Kidney epithelial cell (primary cell): ENCODE data around the gene CREG1. TPM values are rescaled to one million over a fixed set of nuclear protein-coding genes. Genes with fewer than 3 reads are reported as not detected.
A peak's percentile ranks its signal among the peaks of the same experiment; 100 is the strongest.

Experiments used
- DNase-seq: peaks from one replicate; pipeline ENCODE4 v3.0.0-alpha.2; 2010; ENCODE audit warnings: low read depth
- H3K27me3 ChIP-seq: 2 replicates; pipeline ENCODE4 v1.6.0; 2011; ENCODE audit warnings: low read length; ENCODE audit not compliant: control insufficient read depth, insufficient read depth
- H3K36me3 ChIP-seq: 2 replicates; pipeline ENCODE4 v1.5.1; 2011; ENCODE audit warnings: low read length; ENCODE audit not compliant: control insufficient read depth, insufficient read depth
- H3K4me3 ChIP-seq: 2 replicates; pipeline ENCODE4 v1.5.1; 2011; ENCODE audit warnings: low read depth, mild to moderate bottlenecking, control low read depth, low read length
- total RNA-seq: library from RNA; depleted of rRNA; stranded (reverse); fragments of >200 nt; gene quantifications from 2 replicates; pipeline ENCODE4 v1.2.3, GENCODE V29; 2015
- TF ChIP-seq, protein P1 (sequence below): IDR thresholded peaks from 2 replicates; pipeline ENCODE4 v1.5.1; 2011; ENCODE audit warnings: mild to moderate bottlenecking, moderate library complexity, low read length, control low read depth, inconsistent platforms; ENCODE audit not compliant: insufficient read depth, poor library complexity, severe bottlenecking

The CREG1 gene
- total RNA-seq, 1 donor from 2014 or later: 57.3 TPM

DNA sequence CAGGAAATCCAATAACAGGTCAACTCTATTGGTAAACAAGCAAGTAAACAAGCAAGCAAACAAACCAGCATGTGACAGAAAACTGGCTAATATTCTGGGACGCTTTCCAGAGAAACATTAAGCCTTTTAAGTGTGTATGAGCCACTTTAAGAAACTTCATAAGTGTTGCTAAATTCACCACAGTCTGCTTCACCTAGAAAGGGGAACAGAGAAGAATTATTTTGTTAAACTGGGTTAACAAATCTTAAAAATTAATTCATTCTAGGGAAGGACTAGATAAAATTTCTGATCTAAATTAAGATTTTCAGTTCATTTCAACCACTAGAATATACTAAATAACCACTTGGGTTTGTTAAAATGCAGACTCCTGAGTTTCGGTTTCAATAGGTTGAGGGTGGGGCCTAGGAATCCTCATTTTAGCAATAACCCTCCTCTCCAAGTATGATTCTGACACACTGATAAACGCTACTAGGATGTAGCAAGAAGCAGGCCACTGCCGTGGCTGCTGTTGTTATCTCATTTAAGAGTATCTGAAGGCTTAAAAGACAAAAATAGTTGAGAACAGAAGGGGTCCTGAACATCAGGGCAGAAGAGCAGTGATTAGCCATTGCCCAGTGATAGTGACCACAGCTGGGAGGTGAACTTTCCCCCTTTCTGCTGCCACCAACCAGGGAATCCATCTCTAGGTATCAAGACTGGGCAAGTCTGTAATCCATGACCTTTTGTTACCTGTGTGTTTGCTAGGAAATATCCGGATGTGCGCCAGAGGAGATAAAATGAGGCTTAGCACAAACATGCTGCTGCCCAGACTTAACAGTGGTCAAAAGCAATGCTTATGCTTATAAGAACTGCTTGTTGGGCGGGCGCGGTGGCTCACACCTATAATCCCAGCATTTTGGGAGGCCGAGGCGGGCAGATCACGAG, 11.2 kb downstream of the CREG1 start:
- Histone ChIP-seq H3K36me3 (no peaks in the 10 kb centered on the region), H3K27me3 (no peaks in the 10 kb centered on the region), H3K4me3 (no peak overlapping the region)
- TF ChIP-seq, protein P1, sequence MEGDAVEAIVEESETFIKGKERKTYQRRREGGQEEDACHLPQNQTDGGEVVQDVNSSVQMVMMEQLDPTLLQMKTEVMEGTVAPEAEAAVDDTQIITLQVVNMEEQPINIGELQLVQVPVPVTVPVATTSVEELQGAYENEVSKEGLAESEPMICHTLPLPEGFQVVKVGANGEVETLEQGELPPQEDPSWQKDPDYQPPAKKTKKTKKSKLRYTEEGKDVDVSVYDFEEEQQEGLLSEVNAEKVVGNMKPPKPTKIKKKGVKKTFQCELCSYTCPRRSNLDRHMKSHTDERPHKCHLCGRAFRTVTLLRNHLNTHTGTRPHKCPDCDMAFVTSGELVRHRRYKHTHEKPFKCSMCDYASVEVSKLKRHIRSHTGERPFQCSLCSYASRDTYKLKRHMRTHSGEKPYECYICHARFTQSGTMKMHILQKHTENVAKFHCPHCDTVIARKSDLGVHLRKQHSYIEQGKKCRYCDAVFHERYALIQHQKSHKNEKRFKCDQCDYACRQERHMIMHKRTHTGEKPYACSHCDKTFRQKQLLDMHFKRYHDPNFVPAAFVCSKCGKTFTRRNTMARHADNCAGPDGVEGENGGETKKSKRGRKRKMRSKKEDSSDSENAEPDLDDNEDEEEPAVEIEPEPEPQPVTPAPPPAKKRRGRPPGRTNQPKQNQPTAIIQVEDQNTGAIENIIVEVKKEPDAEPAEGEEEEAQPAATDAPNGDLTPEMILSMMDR: no peak
- DNase-seq: no peak

DNA sequence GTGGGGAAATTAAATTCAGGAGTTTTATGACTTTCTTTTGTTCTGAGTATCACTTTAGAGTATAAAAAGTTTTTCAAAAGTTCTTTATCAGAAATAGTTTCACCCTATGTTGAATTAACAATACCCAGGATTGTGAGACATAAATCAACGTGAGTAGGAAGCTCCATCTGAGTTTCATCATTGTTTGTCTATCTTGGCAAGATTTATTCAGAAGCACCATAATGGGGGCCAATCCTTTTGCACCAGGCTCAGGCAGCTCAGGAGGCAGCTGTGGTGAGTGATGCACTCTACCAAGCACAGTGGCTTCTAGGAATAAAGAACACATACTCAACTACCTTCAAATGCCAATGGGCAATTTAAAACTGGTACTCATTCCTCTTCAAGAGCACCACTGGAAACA, 12.0 kb downstream of the CREG1 start:
- TF ChIP-seq, protein P1: no peak
- Histone ChIP-seq H3K4me3 (no peak overlapping the region), H3K27me3 (no peaks in the 10 kb centered on the region), H3K36me3 (no peaks in the 10 kb centered on the region)
- DNase-seq: no peak

GRCh38 chr1:167541003-167541402, 12.6 kb downstream of the CREG1 start:
- TF ChIP-seq, protein P1: no peak
- H3K36me3 ChIP-seq: no peaks in the 10 kb centered on the region
- no peaks in the 10 kb centered on the region for H3K27me3 ChIP-seq
- DNase-seq: no peak
- H3K4me3 ChIP-seq: no peak overlapping the region

GRCh38 chr1:167538657-167539056, 14.9 kb downstream of the CREG1 start:
- no peak for DNase-seq
- TF ChIP-seq, protein P1: no peak
- Histone ChIP-seq H3K4me3 (no peak overlapping the region), H3K36me3 (no peaks in the 10 kb centered on the region), H3K27me3 (no peaks in the 10 kb centered on the region)

DNA sequence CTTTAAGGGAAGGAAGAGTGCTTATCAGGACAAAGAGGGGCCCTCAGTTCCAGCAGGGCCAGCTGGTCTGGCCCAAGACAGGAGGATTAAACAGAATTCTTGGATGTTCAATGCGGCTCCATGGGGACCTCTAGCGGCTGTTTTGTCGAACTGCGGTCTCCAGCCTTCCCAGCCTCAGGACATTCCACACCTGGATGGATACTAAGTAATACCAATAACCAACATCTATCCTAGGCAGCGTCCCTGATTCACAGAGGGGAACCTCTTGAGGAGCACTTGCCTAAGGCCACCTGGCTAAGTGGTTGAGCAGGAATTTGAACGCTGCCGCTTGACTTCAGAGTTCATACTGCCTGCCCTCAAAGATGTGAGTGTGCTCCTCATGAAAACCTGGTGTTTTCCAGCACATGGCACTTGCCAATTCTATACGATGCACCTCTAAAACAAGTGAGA, 19.7 kb downstream of the CREG1 start:
- DNase-seq: no peak
- H3K36me3 ChIP-seq: no peaks in the 10 kb centered on the region
- H3K4me3 ChIP-seq: no peak overlapping the region
- H3K27me3 ChIP-seq: no peaks in the 10 kb centered on the region
- TF ChIP-seq, protein P1: peak; percentile 92
